ENCODE results near the gene HPN. TPM values are rescaled to one million over a fixed set of nuclear protein-coding genes. Genes with fewer than 3 reads are reported as not detected.

Gene HPN
- total RNA-seq, 1 donor from 2014 or later = not detected

GRCh38 chr19:35061583-35062373 lies 20.3 kb downstream of the HPN start:
- no peak for TF ChIP-seq CTCF (IDR thresholded peaks at IDR 0.05; ENCODE audit: insufficient read depth, low read length, severe bottlenecking)
- no peak for FAIRE-seq
- H3K4me3 ChIP-seq (ENCODE audit: low read depth, low read length) = no peak overlapping the region
- H3K27me3 ChIP-seq (ENCODE audit: control insufficient read depth, insufficient read depth, low read length) = no peaks in the 10 kb centered on the region
- no peaks in the 10 kb centered on the region for H3K36me3 ChIP-seq (ENCODE audit: control insufficient read depth, insufficient read depth, low read length)
- DNase-seq (ENCODE audit: low read depth) = peak; percentile 47

GRCh38 chr19:35062942-35063341 lies 21.4 kb downstream of the HPN start:
- no peak for FAIRE-seq

GRCh38 chr19:35063940-35064818 lies 22.7 kb downstream of the HPN start:
- Histone ChIP-seq H3K4me3 (ENCODE audit: low read depth, low read length) (no peak overlapping the region), H3K36me3 (ENCODE audit: control insufficient read depth, insufficient read depth, low read length) (no peaks in the 10 kb centered on the region), H3K27me3 (ENCODE audit: control insufficient read depth, insufficient read depth, low read length) (no peaks in the 10 kb centered on the region)
- no peak for TF ChIP-seq CTCF (IDR thresholded peaks at IDR 0.05; ENCODE audit: insufficient read depth, low read length, severe bottlenecking)
- FAIRE-seq (no peak), DNase-seq (ENCODE audit: low read depth) (peak; percentile 89)

More at GRCh38 chr19:35062942-35063341, 21.4 kb downstream of the HPN start:
- no peak for DNase-seq (ENCODE audit: low read depth)
- no peaks in the 10 kb centered on the region for H3K36me3 ChIP-seq (ENCODE audit: control insufficient read depth, insufficient read depth, low read length)
- H3K4me3 ChIP-seq (ENCODE audit: low read depth, low read length) = no peak overlapping the region
- H3K27me3 ChIP-seq (ENCODE audit: control insufficient read depth, insufficient read depth, low read length) = no peaks in the 10 kb centered on the region
- TF ChIP-seq CTCF (IDR thresholded peaks at IDR 0.05; ENCODE audit: insufficient read depth, low read length, severe bottlenecking) = no peak

- Histone ChIP-seq H3K27me3 (ENCODE audit: control insufficient read depth, insufficient read depth, low read length) (no peaks in the 10 kb centered on the region), H3K4me3 (ENCODE audit: low read depth, low read length) (no peak overlapping the region), H3K36me3 (ENCODE audit: control insufficient read depth, insufficient read depth, low read length) (no peaks in the 10 kb centered on the region)
- FAIRE-seq (no peak), DNase-seq (ENCODE audit: low read depth) (no peak)
- no peak for TF ChIP-seq CTCF (IDR thresholded peaks at IDR 0.05; ENCODE audit: insufficient read depth, low read length, severe bottlenecking)
These were observed 24.1 kb downstream of the HPN start for GRCh38 chr19:35065574-35065973.

- H3K36me3 ChIP-seq (ENCODE audit: control insufficient read depth, insufficient read depth, low read length) = no peaks in the 10 kb centered on the region
- FAIRE-seq (no peak), DNase-seq (ENCODE audit: low read depth) (no peak)
- TF ChIP-seq CTCF (IDR thresholded peaks at IDR 0.05; ENCODE audit: insufficient read depth, low read length, severe bottlenecking) = no peak
- no peaks in the 10 kb centered on the region for H3K27me3 ChIP-seq (ENCODE audit: control insufficient read depth, insufficient read depth, low read length)
- H3K4me3 ChIP-seq (ENCODE audit: low read depth, low read length) = no peak overlapping the region
These were observed 24.6 kb downstream of the HPN start for GRCh38 chr19:35066121-35066520.

All from bronchial epithelial cell (primary cell).